Gastroesophageal sphincter (tissue), 3 donors: ENCODE results near the gene ADM5.

ENCODE experiments used
- POLR2A ChIP-seq, 2 donors: fragments of 450-650 bp; IDR thresholded peaks; one replicate each; pipeline ENCODE4 v1.6.1; 2017; ENCODE audit warnings: antibody characterized with exemption in 2 of 2, mild to moderate bottlenecking in 2 of 2, moderate library complexity in 1 of 2
- POLR2AphosphoS5 ChIP-seq: sonication (generic); formaldehyde crosslinking; IDR thresholded peaks from one replicate; pipeline ENCODE4 v1.6.1; 2017; ENCODE audit warnings: antibody characterized with exemption
- TF ChIP-seq, protein P1 (sequence below), 4 experiments: fragments of 200-600 bp in 2 of 4; fragments of 450-650 bp in 2 of 4; sonication (generic) in 1 of 4; IDR thresholded peaks; one replicate each; pipeline ENCODE4 v1.5.1; 2017 to 2019; ENCODE audit warnings: antibody characterized with exemption in 4 of 4, mild to moderate bottlenecking in 2 of 4, moderate library complexity in 2 of 4

DNA sequence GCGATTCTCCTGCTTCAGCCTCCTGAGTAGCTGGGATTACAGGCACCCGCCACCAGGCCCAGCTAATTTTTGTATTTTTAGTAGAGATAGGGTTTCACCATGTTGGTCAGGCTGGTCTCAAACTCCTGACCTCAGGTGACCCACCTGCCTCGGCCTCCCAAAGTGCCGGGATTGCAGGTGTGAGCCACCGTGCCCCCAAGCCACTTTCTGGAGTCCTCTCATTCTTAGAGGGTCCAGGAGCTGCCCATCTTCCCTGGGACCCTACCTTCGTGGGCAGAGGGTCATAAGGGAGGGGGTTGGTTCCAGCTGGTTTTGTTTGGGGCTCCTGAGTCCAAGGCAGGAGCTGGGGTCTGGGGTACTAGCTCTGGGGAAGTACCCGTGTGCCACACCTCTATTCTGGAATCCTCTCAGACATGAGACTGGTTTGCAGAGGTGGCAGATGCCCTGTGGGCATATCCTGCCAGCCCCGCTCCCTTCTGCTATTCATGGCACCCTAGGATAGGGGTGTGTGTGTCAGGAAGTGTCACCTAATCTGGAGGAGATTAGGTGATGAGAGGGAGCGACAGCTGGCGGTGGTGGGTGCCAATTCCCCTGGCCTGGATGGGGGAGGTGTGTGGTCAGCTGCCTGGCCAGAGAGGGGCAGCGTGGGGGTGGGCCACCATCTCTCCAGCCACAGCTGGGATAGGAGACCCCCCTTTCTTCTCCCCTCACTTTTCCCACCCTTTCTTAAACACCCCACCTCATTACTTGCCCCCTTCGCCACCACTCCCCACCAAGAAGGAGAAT lies 10.2 kb upstream of the ADM5 start:
- TF ChIP-seq, protein P1, sequence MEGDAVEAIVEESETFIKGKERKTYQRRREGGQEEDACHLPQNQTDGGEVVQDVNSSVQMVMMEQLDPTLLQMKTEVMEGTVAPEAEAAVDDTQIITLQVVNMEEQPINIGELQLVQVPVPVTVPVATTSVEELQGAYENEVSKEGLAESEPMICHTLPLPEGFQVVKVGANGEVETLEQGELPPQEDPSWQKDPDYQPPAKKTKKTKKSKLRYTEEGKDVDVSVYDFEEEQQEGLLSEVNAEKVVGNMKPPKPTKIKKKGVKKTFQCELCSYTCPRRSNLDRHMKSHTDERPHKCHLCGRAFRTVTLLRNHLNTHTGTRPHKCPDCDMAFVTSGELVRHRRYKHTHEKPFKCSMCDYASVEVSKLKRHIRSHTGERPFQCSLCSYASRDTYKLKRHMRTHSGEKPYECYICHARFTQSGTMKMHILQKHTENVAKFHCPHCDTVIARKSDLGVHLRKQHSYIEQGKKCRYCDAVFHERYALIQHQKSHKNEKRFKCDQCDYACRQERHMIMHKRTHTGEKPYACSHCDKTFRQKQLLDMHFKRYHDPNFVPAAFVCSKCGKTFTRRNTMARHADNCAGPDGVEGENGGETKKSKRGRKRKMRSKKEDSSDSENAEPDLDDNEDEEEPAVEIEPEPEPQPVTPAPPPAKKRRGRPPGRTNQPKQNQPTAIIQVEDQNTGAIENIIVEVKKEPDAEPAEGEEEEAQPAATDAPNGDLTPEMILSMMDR (IDR thresholded peaks at IDR 0.05): no peak
- TF ChIP-seq POLR2AphosphoS5: no peak
- no peak for TF ChIP-seq POLR2A (IDR thresholded peaks at IDR 0.05)
